ENCODE data around the gene PCDHGA9.
A peak's percentile ranks its signal among the peaks of the same experiment; 100 is the strongest.
"Not testable (repeated sequence)": the region's sequence is repeated elsewhere in the genome, so short reads cannot be mapped to it uniquely, and the experiment has no call there.

Gene PCDHGA9

GRCh38 chr5:141393267-141393666 is 9.3 kb upstream of the PCDHGA9 start:
- no peak for DNase-seq (ENCODE audit: low read depth)
- TF ChIP-seq CTCF (IDR thresholded peaks at IDR 0.05; ENCODE audit: low read depth, low read length, missing control alignments), result no peak
- H3K4me3 ChIP-seq (ENCODE audit: low read depth, low read length), result no peak overlapping the region
- in situ Hi-C loops (cut with HindIII; ENCODE audit: low sequenced_read_pairs), result no loop called here

GRCh38 chr5:141394401-141395187 is 8.0 kb upstream of the PCDHGA9 start:
- H3K4me3 ChIP-seq (ENCODE audit: low read depth, low read length); DNase-seq (ENCODE audit: low read depth); in situ Hi-C loops (cut with HindIII; ENCODE audit: low sequenced_read_pairs): not testable (repeated sequence)

- TF ChIP-seq CTCF (IDR thresholded peaks at IDR 0.05; ENCODE audit: low read depth, low read length, missing control alignments), result peak; percentile 60
- peak within 1 kb of the TSS; percentile 25 for H3K4me3 ChIP-seq (ENCODE audit: low read depth, low read length)
- in situ Hi-C loops (cut with HindIII; ENCODE audit: low sequenced_read_pairs); DNase-seq (ENCODE audit: low read depth): not testable (repeated sequence)
Observed at GRCh38 chr5:141397756-141398551, 4.6 kb upstream of the PCDHGA9 start, which contains the start of gene PCDHGB5. Gene PCDHGB5 (plus strand): TSS chr5:141397947. CDS start chr5:141398128, 181 bp downstream.

GRCh38 chr5:141398608-141399007 is 4.0 kb upstream of the PCDHGA9 start:
- no peak for TF ChIP-seq CTCF (IDR thresholded peaks at IDR 0.05; ENCODE audit: low read depth, low read length, missing control alignments)
- H3K4me3 ChIP-seq (ENCODE audit: low read depth, low read length), result no peak overlapping the region
- no peak for DNase-seq (ENCODE audit: low read depth)
- in situ Hi-C loops (cut with HindIII; ENCODE audit: low sequenced_read_pairs), result no loop called here

GRCh38 chr5:141399555-141400258 is 2.9 kb upstream of the PCDHGA9 start:
- in situ Hi-C loops (cut with HindIII; ENCODE audit: low sequenced_read_pairs), result no loop called here

GRCh38 chr5:141403387-141403786 is 809 bp downstream of the PCDHGA9 start:
- DNase-seq (ENCODE audit: low read depth), result no peak
- H3K4me3 ChIP-seq (ENCODE audit: low read depth, low read length), result peak overlapping the region; percentile 28
- no peak for TF ChIP-seq CTCF (IDR thresholded peaks at IDR 0.05; ENCODE audit: low read depth, low read length, missing control alignments)
- in situ Hi-C loops (cut with HindIII; ENCODE audit: low sequenced_read_pairs), result no loop called here

More at GRCh38 chr5:141399555-141400258, 2.9 kb upstream of the PCDHGA9 start:
- TF ChIP-seq CTCF (IDR thresholded peaks at IDR 0.05; ENCODE audit: low read depth, low read length, missing control alignments), result no peak
- no peak overlapping the region for H3K4me3 ChIP-seq (ENCODE audit: low read depth, low read length)
- no peak for DNase-seq (ENCODE audit: low read depth)

Data from astrocyte of the cerebellum (primary cell).